ENCODE measurements around the gene AP3B1. TPM values are rescaled to one million over a fixed set of nuclear protein-coding genes. Genes with fewer than 3 reads are reported as not detected.

Gene AP3B1
- polyA plus RNA-seq, 1 of the 3 experiments (the other 2 are of a cell fraction): 18.0 TPM

DNA sequence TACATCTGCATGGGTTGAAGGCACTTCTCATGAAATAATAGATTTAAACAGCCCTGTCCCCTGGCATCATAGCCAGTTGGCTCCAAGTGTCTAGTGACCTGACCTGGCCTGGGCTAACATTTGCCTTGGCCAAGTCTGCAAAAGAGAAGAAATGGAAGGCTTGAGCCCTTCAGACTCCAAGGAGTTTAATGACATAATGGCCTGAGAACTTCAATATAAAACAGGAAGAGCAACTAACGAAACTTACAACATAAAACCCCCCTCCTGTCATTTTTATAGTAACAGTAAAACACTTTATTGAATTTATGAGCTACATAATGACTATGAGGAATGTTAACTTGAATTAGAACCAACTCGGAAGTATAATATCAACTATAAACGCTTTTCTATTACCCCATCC, 299.6 kb downstream of the AP3B1 start (continued):
- TF ChIP-seq NFIC (IDR thresholded peaks at IDR 0.05; ENCODE audit: borderline replicate concordance) (no peak), SIN3A (IDR thresholded peaks at IDR 0.05; ENCODE audit: borderline replicate concordance, low read depth, low read length) (no peak)
- TF ChIP-seq, protein P1, sequence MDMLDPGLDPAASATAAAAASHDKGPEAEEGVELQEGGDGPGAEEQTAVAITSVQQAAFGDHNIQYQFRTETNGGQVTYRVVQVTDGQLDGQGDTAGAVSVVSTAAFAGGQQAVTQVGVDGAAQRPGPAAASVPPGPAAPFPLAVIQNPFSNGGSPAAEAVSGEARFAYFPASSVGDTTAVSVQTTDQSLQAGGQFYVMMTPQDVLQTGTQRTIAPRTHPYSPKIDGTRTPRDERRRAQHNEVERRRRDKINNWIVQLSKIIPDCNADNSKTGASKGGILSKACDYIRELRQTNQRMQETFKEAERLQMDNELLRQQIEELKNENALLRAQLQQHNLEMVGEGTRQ (IDR thresholded peaks at IDR 0.05; ENCODE audit: borderline replicate concordance, low read depth, low read length): no peak

DNA sequence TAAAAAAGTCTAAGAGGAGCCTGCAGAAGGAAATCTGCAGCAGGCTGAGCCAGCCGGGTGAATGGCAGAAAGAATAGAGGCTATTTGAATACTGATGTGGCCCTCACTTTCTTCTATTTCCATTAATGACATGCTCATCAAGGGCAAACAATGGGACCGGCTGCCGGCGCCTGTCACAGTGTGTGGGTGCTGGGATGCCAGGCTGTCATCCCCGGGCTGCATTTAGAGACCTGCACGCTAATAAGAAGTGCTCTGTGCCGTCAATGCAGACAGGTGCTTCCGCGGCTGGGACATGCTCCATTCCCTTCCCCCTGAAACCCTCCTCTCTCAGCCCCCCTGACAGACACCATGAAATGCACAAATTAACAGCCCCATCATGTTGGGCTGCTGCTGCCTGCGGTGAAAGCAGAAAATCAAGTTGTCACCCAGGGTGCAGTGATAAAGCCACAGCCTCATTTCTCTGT, 300.6 kb downstream of the AP3B1 start:
- Histone ChIP-seq H3K9me3 (no peaks in the 10 kb centered on the region), H3K27ac (ENCODE audit: low read depth in 2 of 2, low read length in 1 of 2) (no peak overlapping the region), H3K36me3 (replicated peaks in 1 of 2; ENCODE audit: control insufficient read depth in 1 of 2, insufficient read depth in 2 of 2, low read length in 1 of 2) (peaks cover 2 to 15% of the 10 kb centered on the region in 2 experiments), H3K79me2 (ENCODE audit: insufficient read depth) (no peaks in the 10 kb centered on the region), H3K9me2 (no peaks in the 10 kb centered on the region), H4K20me1 (ENCODE audit: insufficient read depth) (no peaks in the 10 kb centered on the region), H3F3A (replicated peaks; ENCODE audit: insufficient read depth) (peaks cover 6% of the 10 kb centered on the region), H3K4me2 (no peak overlapping the region), H3K27me3 (ENCODE audit: insufficient read depth) (no peaks in the 10 kb centered on the region), H3K9ac (no peak overlapping the region), H3K4me1 (ENCODE audit: control insufficient read depth in 1 of 2, insufficient read depth in 2 of 2, low read depth in 1 of 2, low read length in 1 of 2) (no peaks in the 10 kb centered on the region; a peak in 1 of 4 replicates), H2AFZ (ENCODE audit: low read depth) (no peak overlapping the region), H3K4me3 (ENCODE audit: low read depth in 2 of 2, low read length in 1 of 2) (no peak overlapping the region)
- ChIA-PET POLR2A (no interaction called here), CTCF (interaction anchor here (0.9 to 2.3 kb wide), 2 partner anchors 14 to 433 kb away, joined by 3 to 6 read pairs; no protein-coding TSS in a partner anchor)
- WGBS (ENCODE audit: low lambda C conversion rate): 97% methylated on average over 2 of the region's 10 CpGs
- DNase-seq: no peak
- TF ChIP-seq, protein P2, sequence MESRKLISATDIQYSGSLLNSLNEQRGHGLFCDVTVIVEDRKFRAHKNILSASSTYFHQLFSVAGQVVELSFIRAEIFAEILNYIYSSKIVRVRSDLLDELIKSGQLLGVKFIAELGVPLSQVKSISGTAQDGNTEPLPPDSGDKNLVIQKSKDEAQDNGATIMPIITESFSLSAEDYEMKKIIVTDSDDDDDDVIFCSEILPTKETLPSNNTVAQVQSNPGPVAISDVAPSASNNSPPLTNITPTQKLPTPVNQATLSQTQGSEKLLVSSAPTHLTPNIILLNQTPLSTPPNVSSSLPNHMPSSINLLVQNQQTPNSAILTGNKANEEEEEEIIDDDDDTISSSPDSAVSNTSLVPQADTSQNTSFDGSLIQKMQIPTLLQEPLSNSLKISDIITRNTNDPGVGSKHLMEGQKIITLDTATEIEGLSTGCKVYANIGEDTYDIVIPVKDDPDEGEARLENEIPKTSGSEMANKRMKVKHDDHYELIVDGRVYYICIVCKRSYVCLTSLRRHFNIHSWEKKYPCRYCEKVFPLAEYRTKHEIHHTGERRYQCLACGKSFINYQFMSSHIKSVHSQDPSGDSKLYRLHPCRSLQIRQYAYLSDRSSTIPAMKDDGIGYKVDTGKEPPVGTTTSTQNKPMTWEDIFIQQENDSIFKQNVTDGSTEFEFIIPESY (IDR thresholded peaks at IDR 0.05; ENCODE audit: borderline replicate concordance, low read depth): no peak
- TF ChIP-seq, protein P3, sequence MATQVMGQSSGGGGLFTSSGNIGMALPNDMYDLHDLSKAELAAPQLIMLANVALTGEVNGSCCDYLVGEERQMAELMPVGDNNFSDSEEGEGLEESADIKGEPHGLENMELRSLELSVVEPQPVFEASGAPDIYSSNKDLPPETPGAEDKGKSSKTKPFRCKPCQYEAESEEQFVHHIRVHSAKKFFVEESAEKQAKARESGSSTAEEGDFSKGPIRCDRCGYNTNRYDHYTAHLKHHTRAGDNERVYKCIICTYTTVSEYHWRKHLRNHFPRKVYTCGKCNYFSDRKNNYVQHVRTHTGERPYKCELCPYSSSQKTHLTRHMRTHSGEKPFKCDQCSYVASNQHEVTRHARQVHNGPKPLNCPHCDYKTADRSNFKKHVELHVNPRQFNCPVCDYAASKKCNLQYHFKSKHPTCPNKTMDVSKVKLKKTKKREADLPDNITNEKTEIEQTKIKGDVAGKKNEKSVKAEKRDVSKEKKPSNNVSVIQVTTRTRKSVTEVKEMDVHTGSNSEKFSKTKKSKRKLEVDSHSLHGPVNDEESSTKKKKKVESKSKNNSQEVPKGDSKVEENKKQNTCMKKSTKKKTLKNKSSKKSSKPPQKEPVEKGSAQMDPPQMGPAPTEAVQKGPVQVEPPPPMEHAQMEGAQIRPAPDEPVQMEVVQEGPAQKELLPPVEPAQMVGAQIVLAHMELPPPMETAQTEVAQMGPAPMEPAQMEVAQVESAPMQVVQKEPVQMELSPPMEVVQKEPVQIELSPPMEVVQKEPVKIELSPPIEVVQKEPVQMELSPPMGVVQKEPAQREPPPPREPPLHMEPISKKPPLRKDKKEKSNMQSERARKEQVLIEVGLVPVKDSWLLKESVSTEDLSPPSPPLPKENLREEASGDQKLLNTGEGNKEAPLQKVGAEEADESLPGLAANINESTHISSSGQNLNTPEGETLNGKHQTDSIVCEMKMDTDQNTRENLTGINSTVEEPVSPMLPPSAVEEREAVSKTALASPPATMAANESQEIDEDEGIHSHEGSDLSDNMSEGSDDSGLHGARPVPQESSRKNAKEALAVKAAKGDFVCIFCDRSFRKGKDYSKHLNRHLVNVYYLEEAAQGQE (IDR thresholded peaks at IDR 0.05; ENCODE audit: low read depth, low read length): no peak
- no peak for TF ChIP-seq TCF12 (IDR thresholded peaks at IDR 0.05)
- TF ChIP-seq NFIC (IDR thresholded peaks at IDR 0.05; ENCODE audit: borderline replicate concordance): no peak
- TF ChIP-seq GATA2 (CRISPR knock-in tag; IDR thresholded peaks at IDR 0.05): no peak
- TF ChIP-seq YY1 (IDR thresholded peaks at IDR 0.05; ENCODE audit: low read depth): no peak
- TF ChIP-seq IRF3 (IDR thresholded peaks at IDR 0.05; ENCODE audit: low read depth, low read length): no peak
- no peak for TF ChIP-seq EZH2phosphoT487 (IDR thresholded peaks at IDR 0.05; ENCODE audit: borderline replicate concordance, low read depth)
- no peak for TF ChIP-seq EP300 (IDR thresholded peaks at IDR 0.05; ENCODE audit: borderline replicate concordance in 1 of 2, low read depth in 1 of 2, low read length in 1 of 2)
- no peak for TF ChIP-seq MXI1 (IDR thresholded peaks at IDR 0.05; ENCODE audit: low read depth, low read length)
- TF ChIP-seq, protein P4, sequence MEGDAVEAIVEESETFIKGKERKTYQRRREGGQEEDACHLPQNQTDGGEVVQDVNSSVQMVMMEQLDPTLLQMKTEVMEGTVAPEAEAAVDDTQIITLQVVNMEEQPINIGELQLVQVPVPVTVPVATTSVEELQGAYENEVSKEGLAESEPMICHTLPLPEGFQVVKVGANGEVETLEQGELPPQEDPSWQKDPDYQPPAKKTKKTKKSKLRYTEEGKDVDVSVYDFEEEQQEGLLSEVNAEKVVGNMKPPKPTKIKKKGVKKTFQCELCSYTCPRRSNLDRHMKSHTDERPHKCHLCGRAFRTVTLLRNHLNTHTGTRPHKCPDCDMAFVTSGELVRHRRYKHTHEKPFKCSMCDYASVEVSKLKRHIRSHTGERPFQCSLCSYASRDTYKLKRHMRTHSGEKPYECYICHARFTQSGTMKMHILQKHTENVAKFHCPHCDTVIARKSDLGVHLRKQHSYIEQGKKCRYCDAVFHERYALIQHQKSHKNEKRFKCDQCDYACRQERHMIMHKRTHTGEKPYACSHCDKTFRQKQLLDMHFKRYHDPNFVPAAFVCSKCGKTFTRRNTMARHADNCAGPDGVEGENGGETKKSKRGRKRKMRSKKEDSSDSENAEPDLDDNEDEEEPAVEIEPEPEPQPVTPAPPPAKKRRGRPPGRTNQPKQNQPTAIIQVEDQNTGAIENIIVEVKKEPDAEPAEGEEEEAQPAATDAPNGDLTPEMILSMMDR (IDR thresholded peaks at IDR 0.05): no peak
